LNCaP clone FGC (cell line): ENCODE measurements around the gene IDH2.

Experiments
- DNase-seq: peaks from one replicate; pipeline ENCODE4 v3.0.0-alpha.2; 2011; ENCODE audit warnings: low read depth
- H3K4me3 ChIP-seq: 2 replicates; pipeline ENCODE4 v1.5.1; 2011; ENCODE audit warnings: mild to moderate bottlenecking, low read depth, low read length, control low read depth
- TF ChIP-seq, protein P1 (sequence below): IDR thresholded peaks from 2 replicates; pipeline ENCODE4 v1.5.1; 2012; ENCODE audit warnings: mild to moderate bottlenecking; ENCODE audit not compliant: control insufficient read depth, insufficient read depth; ENCODE audit errors: extremely low read depth

Gene IDH2

DNA sequence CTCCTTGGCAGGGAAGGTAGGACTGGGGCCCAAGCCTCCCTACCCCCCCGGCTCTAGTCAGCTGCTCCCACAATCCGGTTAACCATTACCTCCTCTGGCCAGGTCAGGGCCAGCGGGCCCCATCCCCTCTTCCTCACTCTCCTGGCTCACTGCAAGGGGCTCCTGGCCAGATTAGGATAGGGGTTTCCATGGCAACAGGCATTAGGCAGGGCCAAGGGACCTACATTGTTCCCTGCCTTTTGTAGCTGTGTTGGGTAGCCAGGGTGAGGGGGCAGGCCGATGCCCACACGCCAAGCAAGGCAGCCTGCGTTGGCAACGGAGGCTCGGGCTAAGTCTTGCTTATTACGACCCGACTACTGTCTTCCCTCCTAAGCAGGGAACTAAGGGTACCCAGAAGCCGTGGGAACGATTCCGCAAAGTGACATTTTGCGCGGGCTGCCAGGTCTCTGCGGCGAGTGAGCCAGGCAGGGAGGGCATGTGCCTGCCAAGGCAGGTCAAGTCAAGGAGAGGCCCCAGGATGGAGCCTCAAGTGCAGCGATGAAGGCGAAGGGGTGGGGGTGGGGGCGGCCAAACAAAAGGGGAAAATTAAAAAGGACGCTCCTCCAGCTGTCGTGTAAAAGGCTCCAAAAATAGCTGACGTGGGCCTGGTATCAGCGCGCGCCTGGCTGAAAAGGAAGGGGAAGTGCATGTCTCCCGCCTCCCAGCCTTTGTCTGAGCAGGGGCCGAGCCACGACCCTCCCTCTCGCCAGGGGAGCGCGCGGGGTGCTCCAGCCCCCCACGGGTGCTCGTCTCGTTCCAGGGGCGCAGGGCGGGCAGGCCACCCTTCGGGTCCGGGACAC is 919 bp downstream of the IDH2 start:
- H3K4me3 ChIP-seq, result peak overlapping the region; percentile 73
- TF ChIP-seq, protein P1, sequence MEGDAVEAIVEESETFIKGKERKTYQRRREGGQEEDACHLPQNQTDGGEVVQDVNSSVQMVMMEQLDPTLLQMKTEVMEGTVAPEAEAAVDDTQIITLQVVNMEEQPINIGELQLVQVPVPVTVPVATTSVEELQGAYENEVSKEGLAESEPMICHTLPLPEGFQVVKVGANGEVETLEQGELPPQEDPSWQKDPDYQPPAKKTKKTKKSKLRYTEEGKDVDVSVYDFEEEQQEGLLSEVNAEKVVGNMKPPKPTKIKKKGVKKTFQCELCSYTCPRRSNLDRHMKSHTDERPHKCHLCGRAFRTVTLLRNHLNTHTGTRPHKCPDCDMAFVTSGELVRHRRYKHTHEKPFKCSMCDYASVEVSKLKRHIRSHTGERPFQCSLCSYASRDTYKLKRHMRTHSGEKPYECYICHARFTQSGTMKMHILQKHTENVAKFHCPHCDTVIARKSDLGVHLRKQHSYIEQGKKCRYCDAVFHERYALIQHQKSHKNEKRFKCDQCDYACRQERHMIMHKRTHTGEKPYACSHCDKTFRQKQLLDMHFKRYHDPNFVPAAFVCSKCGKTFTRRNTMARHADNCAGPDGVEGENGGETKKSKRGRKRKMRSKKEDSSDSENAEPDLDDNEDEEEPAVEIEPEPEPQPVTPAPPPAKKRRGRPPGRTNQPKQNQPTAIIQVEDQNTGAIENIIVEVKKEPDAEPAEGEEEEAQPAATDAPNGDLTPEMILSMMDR, result no peak
- no peak for DNase-seq

DNA sequence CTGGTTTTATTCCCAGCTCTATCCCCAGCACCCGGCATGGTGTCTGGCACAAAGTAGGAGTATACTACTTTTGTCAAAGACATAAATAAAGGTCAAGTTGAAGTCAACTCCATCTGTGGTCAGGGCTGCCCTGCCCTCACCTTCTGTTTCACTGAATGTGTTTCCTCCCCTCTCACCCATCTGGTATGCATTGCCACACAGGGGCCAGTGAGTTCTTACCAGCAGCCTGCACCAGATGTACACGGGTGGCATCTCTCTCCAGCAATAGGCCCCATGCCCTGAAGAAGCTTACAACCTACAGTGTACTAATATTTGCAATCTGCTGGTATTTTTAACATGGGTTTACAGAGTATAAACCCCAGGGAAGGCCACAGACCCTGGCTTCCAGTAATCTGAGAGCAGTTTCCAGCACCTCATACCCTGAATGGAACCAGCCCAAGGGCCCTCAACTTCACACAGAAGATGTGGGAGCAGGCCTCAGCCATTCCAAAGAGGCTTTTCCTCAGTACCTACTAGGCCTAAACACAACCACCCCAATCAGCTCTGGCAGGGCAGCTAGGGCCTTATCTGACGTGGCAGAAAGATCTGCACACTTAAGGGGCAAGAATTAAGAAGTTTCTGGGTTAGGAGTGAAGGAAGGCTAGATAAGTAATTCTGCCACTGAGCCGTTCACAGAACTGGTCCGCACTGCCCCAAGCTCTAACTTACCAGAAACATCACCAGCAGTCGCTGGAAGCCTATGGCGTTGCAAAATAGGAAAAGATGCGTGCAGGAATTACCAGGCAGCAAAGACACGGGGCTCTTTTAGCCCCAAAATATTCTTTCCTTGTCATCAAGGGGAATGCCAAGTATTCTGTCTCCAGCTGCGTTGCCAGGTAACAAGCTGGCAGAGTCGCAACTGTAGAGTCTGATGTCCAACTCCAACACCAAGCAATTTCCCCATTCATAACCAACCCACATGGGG is 2.1 kb downstream of the IDH2 start:
- no peak for DNase-seq
- TF ChIP-seq, protein P1, result no peak

DNA sequence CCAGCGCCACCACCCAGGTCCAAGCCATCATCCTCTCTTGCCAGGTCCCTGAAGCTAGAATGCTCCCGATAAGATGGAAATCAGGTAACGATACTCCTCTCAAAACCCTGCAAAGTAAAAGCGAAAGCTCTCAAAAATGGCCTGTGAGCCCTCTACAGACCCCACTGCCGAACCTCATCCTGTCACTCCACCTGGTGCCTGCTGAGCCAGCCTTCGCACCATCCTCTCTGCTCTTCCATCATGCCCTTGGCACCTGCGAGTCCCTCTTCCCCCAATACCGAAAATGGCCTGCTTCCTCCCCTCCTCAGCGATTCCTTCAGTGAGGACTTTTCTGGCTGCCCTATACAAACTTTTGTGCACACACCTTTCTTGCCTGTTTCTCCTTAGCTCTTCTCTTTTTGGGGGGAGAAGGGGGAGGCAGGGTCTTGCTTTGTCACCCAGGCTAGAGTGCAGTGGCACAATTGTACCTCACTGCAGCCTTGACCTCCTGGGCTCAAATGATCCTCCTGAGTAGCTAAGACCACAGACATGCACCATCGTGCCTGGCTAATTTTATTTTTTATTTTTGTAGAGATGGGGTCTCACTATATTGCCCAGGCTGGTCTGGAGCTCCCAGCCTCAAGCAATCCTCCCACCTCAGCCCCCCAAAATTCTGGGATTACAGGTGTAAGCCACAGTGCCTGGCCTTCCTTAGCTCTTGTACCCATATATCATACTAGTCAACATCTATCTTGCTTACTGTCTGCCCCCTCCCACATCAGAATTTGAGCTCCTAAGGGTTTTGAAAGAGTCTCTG is 3.0 kb downstream of the IDH2 start:
- DNase-seq, result no peak
- no peak overlapping the region for H3K4me3 ChIP-seq
- TF ChIP-seq, protein P1, result no peak

More for the DNA sequence above, 2.1 kb downstream of the IDH2 start:
- H3K4me3 ChIP-seq, result no peak overlapping the region

DNA sequence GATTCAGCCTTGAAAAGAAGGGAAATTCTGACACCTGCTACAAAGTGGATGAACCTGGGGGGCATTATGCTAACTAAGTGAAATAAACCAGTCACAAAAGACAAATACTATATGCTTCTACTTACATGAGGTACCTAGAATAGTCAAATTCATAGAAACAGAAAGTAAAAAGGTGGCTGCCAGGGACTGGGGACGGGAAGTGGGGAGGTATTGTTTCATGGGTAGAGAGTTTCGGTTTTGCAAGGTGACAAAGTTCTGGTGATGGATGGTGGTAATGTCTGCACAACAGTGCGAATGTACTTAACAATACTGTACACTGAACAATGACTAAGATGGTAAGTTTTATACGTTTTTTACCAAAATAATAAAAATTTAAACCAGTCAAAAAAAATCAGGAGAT is 4.8 kb downstream of the IDH2 start:
- DNase-seq, result no peak
- H3K4me3 ChIP-seq, result no peak overlapping the region
- TF ChIP-seq, protein P1, result no peak

DNA sequence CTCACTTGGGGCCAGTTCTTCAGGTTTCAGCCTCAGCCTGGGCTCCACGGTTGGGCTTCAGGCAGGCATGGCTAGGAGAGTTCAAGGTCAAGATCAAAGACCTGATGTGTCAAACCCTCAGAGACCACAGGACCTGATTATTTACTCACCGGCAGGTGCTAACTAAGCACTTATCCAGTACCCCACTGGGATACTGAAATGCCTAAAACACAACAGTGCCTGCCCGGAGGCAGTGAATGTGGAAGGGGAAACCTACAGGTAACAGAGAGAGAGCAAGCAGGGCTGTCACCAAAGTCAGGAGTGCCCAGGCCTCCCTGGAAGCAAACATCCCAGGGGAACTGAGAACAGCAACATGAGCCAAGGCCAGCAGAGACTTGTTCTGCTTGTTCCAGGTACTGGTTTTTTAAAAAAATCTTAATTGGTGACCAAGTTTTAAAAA is 6.7 kb downstream of the IDH2 start:
- DNase-seq, result peak; percentile 84
- TF ChIP-seq, protein P1, result no peak
- H3K4me3 ChIP-seq, result peak overlapping the region; percentile 12; the same call in 1 of the 2 replicates
